Lung (tissue), 12 donors: ENCODE results near the gene GFM2. TPM values are rescaled to one million over a fixed set of nuclear protein-coding genes. Genes with fewer than 3 reads are reported as not detected.
A peak's percentile ranks its signal among the peaks of the same experiment; 100 is the strongest.

Experiments used
- ATAC-seq: fragments of 200-7000 bp; cut with Tn5 transposase; one replicate; pipeline ENCODE4 v1.9.1; 2020; ENCODE audit warnings: moderate number of reproducible peaks; ENCODE audit not compliant: insufficient read depth, low FRiP score
- DNase-seq, 3 donors: peaks; one replicate each; pipeline ENCODE4 v3.0.0-alpha.2; 2013 to 2017
- H3K27ac ChIP-seq, 2 donors: one replicate each; pipeline ENCODE4 v1.5.1; 2013; ENCODE audit warnings: mild to moderate bottlenecking in 2 of 2, moderate library complexity in 2 of 2, control low read depth in 1 of 2, inconsistent platforms in 1 of 2, low read depth in 1 of 2, low read length in 1 of 2
- H3K27me3 ChIP-seq, 3 donors: one replicate each; pipeline ENCODE4 v1.5.1; 2013; ENCODE audit warnings: low read length in 2 of 3; ENCODE audit not compliant: control insufficient read depth in 3 of 3, insufficient read depth in 3 of 3
- H3K36me3 ChIP-seq, 4 donors: one replicate each; pipeline ENCODE4 v1.5.1; 2013; ENCODE audit warnings: low read length in 4 of 4, mild to moderate bottlenecking in 1 of 4, moderate library complexity in 1 of 4; ENCODE audit not compliant: control insufficient read depth in 4 of 4, insufficient read depth in 4 of 4
- H3K4me1 ChIP-seq, 5 donors: one replicate each; pipeline ENCODE4 v1.5.1; 2013; ENCODE audit warnings: low read length in 5 of 5, mild to moderate bottlenecking in 2 of 5, moderate library complexity in 1 of 5; ENCODE audit not compliant: control insufficient read depth in 5 of 5, insufficient read depth in 5 of 5
- H3K4me3 ChIP-seq: one replicate; pipeline ENCODE4 v1.5.1; 2013; ENCODE audit warnings: mild to moderate bottlenecking, control low read depth, moderate library complexity
- H3K9ac ChIP-seq, 2 donors: one replicate each; pipeline ENCODE4 v1.5.1; 2013; ENCODE audit warnings: low read length in 2 of 2, control low read depth in 1 of 2; ENCODE audit not compliant: insufficient read depth in 1 of 2
- H3K9me3 ChIP-seq, 4 donors: one replicate each; pipeline ENCODE4 v1.5.1; 2013; ENCODE audit warnings: low read length in 3 of 4, mild to moderate bottlenecking in 1 of 4, moderate library complexity in 1 of 4; ENCODE audit not compliant: control insufficient read depth in 4 of 4, insufficient read depth in 3 of 4
- WGBS, 2 donors: extraction: QIAGEN DNeasy Blood & Tissue Kit; methylation state at CpG; one replicate each; pipeline ENCODE4 v1.1.7; 2013; 5-methylcytosine and 5-hydroxymethylcytosine counted together
- polyA plus RNA-seq, 2 donors: library from polyadenylated mRNA; stranded (reverse); fragments of 200-250 nt; gene quantifications; one replicate each; pipeline ENCODE4 v1.2.1, GENCODE V29; 2013
- total RNA-seq, 2 donors: library from RNA; depleted of rRNA in 1 of 2; stranded (reverse); fragments of >200 nt in 1 of 2; gene quantifications; one replicate each; pipeline ENCODE4 v1.2.1, GENCODE V29; 2014 to 2021
- TF ChIP-seq, protein P1 (sequence below): IDR thresholded peaks from 2 replicates; pipeline ENCODE4 v1.5.1; 2012; ENCODE audit warnings: mild to moderate bottlenecking; ENCODE audit errors: control extremely low read depth, extremely low read depth
- donor health status: control.
- donor health status: control.
- donor health status: Bipolar disorder and iron deficiency.
- donor health status: healthy.
- donor health status: DM: yes; HTN: yes; CAD: no.

GFM2 gene
- total and polyA plus RNA-seq, 4 donors, result 13.0 to 45.7 (median 21.5) TPM

DNA sequence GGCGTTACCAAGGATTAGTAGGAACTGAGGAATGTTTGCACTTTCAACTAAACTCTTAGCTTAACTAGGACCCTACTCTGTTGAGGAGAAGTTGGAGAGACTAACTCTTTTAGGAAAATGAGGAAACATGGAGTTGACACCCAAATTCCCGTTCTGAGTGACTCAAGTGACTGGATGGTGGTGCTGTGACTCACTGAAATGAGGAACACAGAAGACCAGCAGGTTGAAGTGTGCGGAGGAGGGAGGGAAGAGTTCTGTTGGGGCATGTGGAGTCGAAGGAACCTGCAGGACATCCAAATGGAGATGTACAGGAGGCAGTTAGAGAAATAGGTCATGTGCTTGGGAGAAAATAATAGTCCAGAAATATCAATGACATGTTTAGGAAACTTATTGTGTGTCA lies 73.7 kb downstream of the GFM2 start:
- DNase-seq (no peak), ATAC-seq (no peak)
- Histone ChIP-seq H3K27ac (no peak overlapping the region), H3K9ac (no peak overlapping the region), H3K27me3 (peaks cover 0 to 2% (median 0%) of the 10 kb centered on the region in 3 donors), H3K4me1 (no peaks in the 10 kb centered on the region), H3K9me3 (no peaks in the 10 kb centered on the region), H3K36me3 (peaks cover 0 to 15% (median 8%) of the 10 kb centered on the region in 4 donors), H3K4me3 (no peak overlapping the region)
- TF ChIP-seq, protein P1, sequence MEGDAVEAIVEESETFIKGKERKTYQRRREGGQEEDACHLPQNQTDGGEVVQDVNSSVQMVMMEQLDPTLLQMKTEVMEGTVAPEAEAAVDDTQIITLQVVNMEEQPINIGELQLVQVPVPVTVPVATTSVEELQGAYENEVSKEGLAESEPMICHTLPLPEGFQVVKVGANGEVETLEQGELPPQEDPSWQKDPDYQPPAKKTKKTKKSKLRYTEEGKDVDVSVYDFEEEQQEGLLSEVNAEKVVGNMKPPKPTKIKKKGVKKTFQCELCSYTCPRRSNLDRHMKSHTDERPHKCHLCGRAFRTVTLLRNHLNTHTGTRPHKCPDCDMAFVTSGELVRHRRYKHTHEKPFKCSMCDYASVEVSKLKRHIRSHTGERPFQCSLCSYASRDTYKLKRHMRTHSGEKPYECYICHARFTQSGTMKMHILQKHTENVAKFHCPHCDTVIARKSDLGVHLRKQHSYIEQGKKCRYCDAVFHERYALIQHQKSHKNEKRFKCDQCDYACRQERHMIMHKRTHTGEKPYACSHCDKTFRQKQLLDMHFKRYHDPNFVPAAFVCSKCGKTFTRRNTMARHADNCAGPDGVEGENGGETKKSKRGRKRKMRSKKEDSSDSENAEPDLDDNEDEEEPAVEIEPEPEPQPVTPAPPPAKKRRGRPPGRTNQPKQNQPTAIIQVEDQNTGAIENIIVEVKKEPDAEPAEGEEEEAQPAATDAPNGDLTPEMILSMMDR, result no peak
- 85 to 88% methylated on average over 4 of the region's 4 CpGs for WGBS, 2 donors

DNA sequence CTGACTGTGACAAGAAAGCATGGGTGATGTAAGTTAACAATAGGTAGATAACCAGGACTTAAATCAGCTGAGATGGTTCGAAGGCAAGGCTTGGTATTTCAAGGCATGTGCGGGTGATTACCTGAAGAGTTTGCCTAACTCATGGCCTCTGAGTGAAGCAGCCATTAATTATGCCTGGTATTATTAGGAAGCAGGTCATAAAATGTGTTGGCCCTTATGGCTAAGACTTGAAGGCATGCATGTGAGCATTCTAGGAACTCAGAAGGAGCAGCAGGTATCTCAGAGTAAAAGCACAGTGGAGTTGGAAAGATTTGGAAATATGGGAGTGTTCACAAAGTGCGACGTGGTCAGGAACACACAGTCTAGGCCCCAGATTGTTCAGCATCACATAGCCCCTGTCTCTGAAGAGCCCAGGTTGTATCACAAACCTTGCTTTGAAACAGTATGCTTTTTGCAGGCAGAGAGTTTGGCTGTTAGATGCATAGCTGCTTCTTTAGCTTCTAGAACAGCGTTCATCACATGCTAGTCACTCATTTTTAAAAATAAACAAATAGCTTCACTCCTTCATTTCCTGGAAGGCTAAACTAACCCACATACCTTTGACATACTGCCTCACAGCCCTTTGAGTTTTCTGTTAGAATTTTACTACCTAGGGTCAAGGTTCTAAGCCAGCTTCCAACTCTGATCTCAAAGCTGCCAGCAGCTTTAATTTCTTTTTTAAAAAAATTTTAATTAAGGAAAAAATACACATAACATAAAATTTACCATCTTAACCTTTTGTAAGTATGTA lies 79.8 kb downstream of the GFM2 start:
- Histone ChIP-seq H3K9me3 (no peaks in the 10 kb centered on the region), H3K4me1 (peaks cover 0 to 9% (median 4%) of the 10 kb centered on the region in 5 donors), H3K27ac (peak overlapping the region in 1 of 2 donors; percentile 57), H3K4me3 (no peak overlapping the region), H3K9ac (no peak overlapping the region), H3K27me3 (no peaks in the 10 kb centered on the region), H3K36me3 (peaks cover 0 to 3% (median 2%) of the 10 kb centered on the region in 4 donors)
- WGBS, 2 donors, result 87 to 89% methylated on average over 5 of the region's 5 CpGs
- DNase-seq (no peak), ATAC-seq (no peak)
- TF ChIP-seq, protein P1, result no peak

GRCh38 chr5:74685979-74686631 lies 80.8 kb downstream of the GFM2 start:
- Histone ChIP-seq H3K27ac (peak overlapping the region; percentile 93), H3K4me3 (peak overlapping the region; percentile 87), H3K9ac (peak overlapping the region in 1 of 2 donors; percentile 68), H3K36me3 (peaks cover 0 to 2% (median under 1%) of the 10 kb centered on the region in 4 donors), H3K27me3 (no peaks in the 10 kb centered on the region), H3K9me3 (no peaks in the 10 kb centered on the region), H3K4me1 (peaks cover 0 to 9% (median 4%) of the 10 kb centered on the region in 5 donors)
- ATAC-seq, result peak; percentile 19
- peak in 2 of 3 donors; percentile 21 to 31 for DNase-seq
- WGBS, 2 donors, result 40 to 50% methylated on average over 10 of the region's 10 CpGs
- TF ChIP-seq, protein P1, result no peak
